SJCRH30 (cell line): ENCODE data around the gene PERCC1. TPM values are rescaled to one million over a fixed set of nuclear protein-coding genes. Genes with fewer than 3 reads are reported as not detected.
"Not testable (repeated sequence)": the region's sequence is repeated elsewhere in the genome, so short reads cannot be mapped to it uniquely, and the experiment has no call there.

Source experiments
- DNase-seq, 2 experiments: peaks; one replicate each; pipeline ENCODE4 v3.0.0-alpha.2; 2015 to 2020
- H3K27ac ChIP-seq: fragments of 250-450 bp; sonication (Bioruptor Pico); 2 replicates; pipeline ENCODE4 v1.5.1; 2020; ENCODE audit warnings: mild to moderate bottlenecking, moderate library complexity
- H3K27me3 ChIP-seq: fragments of 250-450 bp; sonication (Bioruptor Pico); 2 replicates; pipeline ENCODE4 v1.5.1; 2020; ENCODE audit warnings: mild to moderate bottlenecking, moderate library complexity
- H3K36me3 ChIP-seq: fragments of 250-450 bp; sonication (Bioruptor Pico); 2 replicates; pipeline ENCODE4 v1.5.1; 2020; ENCODE audit warnings: mild to moderate bottlenecking, moderate library complexity
- H3K4me1 ChIP-seq: fragments of 250-450 bp; sonication (Bioruptor Pico); 2 replicates; pipeline ENCODE4 v1.5.1; 2020; ENCODE audit warnings: mild to moderate bottlenecking, moderate library complexity
- H3K4me3 ChIP-seq: fragments of 250-450 bp; sonication (Bioruptor Pico); 2 replicates; pipeline ENCODE4 v1.5.1; 2020; ENCODE audit warnings: mild to moderate bottlenecking, moderate library complexity
- H3K9me3 ChIP-seq: fragments of 250-450 bp; sonication (Bioruptor Pico); replicated peaks from 2 replicates; pipeline ENCODE4 v1.5.1; 2020; ENCODE audit warnings: mild to moderate bottlenecking, moderate library complexity
- total RNA-seq: library from RNA; depleted of rRNA; stranded (reverse); fragments of >200 nt; shearing (Covaris generic); gene quantifications from 2 replicates; pipeline ENCODE4 v1.2.3, GENCODE V29; 2014

PERCC1 gene
- total RNA-seq, 1 experiment from 2014 or later: 111 TPM

DNA sequence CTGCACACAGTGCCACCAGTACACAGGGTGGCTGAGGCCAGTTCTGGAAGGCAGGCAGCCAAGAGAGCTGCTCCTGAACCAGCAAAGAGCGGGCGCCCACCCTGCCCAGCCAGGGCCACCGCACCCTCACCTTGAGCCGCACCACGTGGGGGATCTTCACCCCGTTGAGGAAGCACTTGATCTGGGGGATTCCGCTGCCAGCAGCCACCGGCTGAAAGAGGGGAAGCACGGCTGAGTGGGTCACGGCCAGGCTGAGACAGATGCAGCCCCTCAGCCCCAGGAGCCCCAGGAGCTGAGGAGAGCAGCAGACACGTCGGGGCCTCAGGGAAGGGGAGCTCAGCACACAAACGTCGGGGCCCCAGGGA, 28.1 kb downstream of the PERCC1 start:
- DNase-seq: no peak

DNA sequence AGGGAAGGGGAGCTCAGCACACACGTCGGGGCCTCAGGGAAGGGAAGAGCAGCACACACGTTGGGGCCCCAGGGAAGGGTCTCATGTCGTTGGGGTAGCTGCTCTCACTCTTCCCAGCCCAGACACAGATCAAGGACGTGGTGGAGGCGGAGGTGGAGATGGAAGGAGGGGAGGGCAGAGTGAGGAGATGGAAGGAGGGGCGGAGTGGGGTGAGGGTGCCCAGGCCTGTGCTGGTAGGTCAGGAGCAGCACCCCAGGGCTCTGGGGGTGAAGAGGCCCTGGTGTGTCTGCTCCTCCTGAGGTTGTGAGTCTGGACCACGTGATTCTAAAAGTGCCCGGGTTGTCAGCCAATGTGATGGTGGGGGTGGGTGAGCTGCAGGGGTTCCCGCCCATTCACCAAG, 29.1 kb downstream of the PERCC1 start:
- no peak for DNase-seq
- Histone ChIP-seq H3K36me3 (no peaks in the 10 kb centered on the region), H3K4me1 (no peaks in the 10 kb centered on the region), H3K27ac (no peak overlapping the region), H3K4me3 (no peak overlapping the region), H3K9me3 (no peaks in the 10 kb centered on the region), H3K27me3 (no peaks in the 10 kb centered on the region)

More for the DNA sequence above, 28.1 kb downstream of the PERCC1 start:
- Histone ChIP-seq H3K4me3 (no peak overlapping the region), H3K36me3 (no peaks in the 10 kb centered on the region), H3K27me3 (no peaks in the 10 kb centered on the region), H3K27ac (no peak overlapping the region), H3K4me1 (no peaks in the 10 kb centered on the region), H3K9me3 (no peaks in the 10 kb centered on the region)

DNA sequence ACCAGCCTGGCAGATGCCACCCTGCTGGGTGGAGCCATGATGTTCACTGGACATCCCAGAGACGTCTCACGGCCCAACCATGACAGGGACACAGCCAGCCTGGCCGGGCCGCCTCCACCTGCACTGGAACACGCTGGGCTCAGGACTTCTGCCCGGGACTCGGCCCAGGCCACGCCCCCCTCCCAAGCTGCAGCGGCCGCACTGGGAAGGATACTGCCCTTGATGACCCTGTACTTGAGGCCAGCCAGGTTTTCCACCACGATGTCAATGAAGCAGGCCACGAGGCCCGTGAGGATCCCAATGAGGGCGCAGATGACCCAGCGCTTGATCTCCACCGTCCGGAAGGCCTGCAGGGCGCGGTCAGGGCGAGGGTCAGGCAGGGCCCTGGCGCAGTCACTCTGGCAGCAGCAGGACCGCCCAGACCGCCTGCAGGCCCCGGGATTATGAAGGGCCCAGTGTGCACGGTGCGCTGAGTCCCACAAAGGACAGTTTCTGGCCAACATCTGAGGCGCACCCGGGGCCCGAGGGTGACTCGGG, 29.8 kb downstream of the PERCC1 start:
- Histone ChIP-seq H3K4me3 (no peak overlapping the region), H3K27ac (no peak overlapping the region), H3K4me1 (no peaks in the 10 kb centered on the region), H3K36me3 (no peaks in the 10 kb centered on the region), H3K27me3 (no peaks in the 10 kb centered on the region), H3K9me3 (no peaks in the 10 kb centered on the region)
- no peak for DNase-seq

GRCh38 chr16:1461146-1461545, 30.3 kb downstream of the PERCC1 start:
- no peak overlapping the region for H3K4me3 ChIP-seq
- no peaks in the 10 kb centered on the region for H3K36me3 ChIP-seq

GRCh38 chr16:1464196-1464893, 33.5 kb downstream of the PERCC1 start:
- Histone ChIP-seq H3K4me3 (no peak overlapping the region), H3K9me3 (no peaks in the 10 kb centered on the region), H3K36me3 (no peaks in the 10 kb centered on the region), H3K27ac (no peak overlapping the region), H3K27me3 (no peaks in the 10 kb centered on the region), H3K4me1 (no peaks in the 10 kb centered on the region)
- DNase-seq: no peak

More at GRCh38 chr16:1461146-1461545, 30.3 kb downstream of the PERCC1 start:
- no peak for DNase-seq
- Histone ChIP-seq H3K4me1 (no peaks in the 10 kb centered on the region), H3K9me3 (no peaks in the 10 kb centered on the region), H3K27ac (no peak overlapping the region), H3K27me3 (no peaks in the 10 kb centered on the region)

DNA sequence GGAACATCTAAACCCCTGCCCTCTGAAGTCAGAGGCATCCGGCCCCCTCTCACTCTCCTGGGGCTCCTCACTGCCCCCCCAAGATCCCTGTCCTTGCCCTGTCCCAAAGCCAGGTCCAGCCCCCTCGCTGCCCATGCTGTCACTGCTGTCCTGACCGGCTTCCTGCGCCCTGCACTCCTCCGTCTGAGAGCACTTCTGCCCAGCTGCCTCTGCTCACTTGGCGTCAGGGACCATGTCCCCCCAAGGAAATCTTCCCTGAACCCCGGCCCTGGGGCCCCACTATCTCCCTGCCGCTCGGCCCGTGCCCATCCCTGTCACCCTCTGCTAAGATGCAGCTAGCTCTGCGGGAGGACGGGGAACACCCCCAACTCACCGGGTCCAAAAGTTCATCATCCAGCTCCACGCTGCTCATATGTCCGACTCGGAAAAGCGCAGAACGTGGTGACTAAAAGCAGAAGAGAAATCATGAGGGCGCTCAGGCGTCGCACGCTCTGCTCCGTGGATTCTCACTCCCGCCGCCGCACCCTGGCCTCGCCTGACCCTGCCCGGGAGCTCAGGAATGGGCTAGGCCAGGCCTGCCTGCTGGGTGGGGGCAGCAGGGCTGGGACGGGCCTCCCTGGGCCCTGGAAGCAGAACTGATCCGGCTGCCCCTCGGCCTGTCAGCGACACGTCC, 34.2 kb downstream of the PERCC1 start:
- Histone ChIP-seq H3K9me3 (no peaks in the 10 kb centered on the region), H3K36me3 (no peaks in the 10 kb centered on the region), H3K4me1 (no peaks in the 10 kb centered on the region), H3K4me3 (no peak overlapping the region), H3K27me3 (no peaks in the 10 kb centered on the region), H3K27ac (no peak overlapping the region)
- no peak for DNase-seq

- Histone ChIP-seq H3K36me3 (no peaks in the 10 kb centered on the region), H3K9me3 (no peaks in the 10 kb centered on the region), H3K4me3 (no peak overlapping the region), H3K27me3 (no peaks in the 10 kb centered on the region), H3K4me1 (no peaks in the 10 kb centered on the region), H3K27ac (no peak overlapping the region)
- no peak for DNase-seq
Observed at GRCh38 chr16:1465567-1465915, 34.7 kb downstream of the PERCC1 start.

DNA sequence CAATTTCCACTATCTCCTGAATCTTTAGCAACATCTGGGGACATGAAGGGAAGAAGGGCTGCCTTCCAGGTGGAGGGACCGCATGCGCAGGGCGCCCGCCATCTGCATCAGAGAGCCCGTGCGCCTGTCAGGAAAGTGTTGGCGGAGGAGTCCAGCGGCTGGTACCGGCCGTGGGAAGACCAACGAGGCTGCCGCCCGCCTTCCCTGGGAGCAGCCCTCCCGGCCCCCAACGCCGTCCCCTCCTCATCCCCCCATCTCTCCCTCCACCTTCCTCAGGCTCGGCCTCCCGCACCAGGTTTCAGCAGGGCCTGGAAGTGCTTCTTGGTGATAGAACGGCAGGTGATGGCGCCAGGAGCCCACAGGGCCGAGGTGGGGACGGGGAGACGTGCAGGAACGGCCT, 35.2 kb downstream of the PERCC1 start:
- H3K36me3 ChIP-seq: no peaks in the 10 kb centered on the region
- H3K9me3 ChIP-seq: no peaks in the 10 kb centered on the region
- H3K4me3 ChIP-seq: no peak overlapping the region
- H3K4me1 ChIP-seq: no peaks in the 10 kb centered on the region
- no peak overlapping the region for H3K27ac ChIP-seq
- DNase-seq: no peak
- no peaks in the 10 kb centered on the region for H3K27me3 ChIP-seq

DNA sequence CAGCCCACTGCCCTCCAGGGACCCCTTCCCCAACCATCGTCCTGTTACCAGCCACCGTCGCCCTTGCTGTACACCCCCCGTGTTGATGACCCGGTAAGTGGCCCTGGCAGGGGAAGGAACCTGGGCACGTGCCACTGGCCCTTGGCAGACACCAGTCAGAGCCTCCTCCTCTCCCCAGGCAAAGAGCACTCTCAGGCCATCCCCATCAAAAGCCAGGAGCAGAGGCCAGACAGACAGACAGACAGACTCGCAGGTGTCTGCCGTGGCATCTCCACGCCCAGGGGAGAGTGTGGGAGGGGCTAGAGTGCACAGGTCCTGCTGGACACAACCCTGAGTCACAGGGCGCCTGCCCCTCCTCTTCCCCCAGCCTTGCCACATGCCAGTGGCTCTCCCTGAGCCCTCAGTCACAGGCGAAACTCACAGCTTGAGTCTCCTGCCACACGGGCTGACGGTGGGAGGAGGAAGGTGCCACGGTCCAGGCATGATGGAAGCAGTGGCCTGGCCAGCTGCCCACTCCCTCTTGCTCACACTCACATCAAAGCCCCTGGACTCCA, 36.2 kb downstream of the PERCC1 start:
- no peak overlapping the region for H3K27ac ChIP-seq
- H3K27me3 ChIP-seq: no peaks in the 10 kb centered on the region
- no peak overlapping the region for H3K4me3 ChIP-seq
- no peaks in the 10 kb centered on the region for H3K4me1 ChIP-seq
- H3K9me3 ChIP-seq: no peaks in the 10 kb centered on the region
- no peaks in the 10 kb centered on the region for H3K36me3 ChIP-seq
- DNase-seq: no peak

- H3K4me3 ChIP-seq: no peak overlapping the region
- H3K9me3 ChIP-seq: no peaks in the 10 kb centered on the region
- no peaks in the 10 kb centered on the region for H3K4me1 ChIP-seq
- DNase-seq: no peak
- no peaks in the 10 kb centered on the region for H3K27me3 ChIP-seq
- no peak overlapping the region for H3K27ac ChIP-seq
- H3K36me3 ChIP-seq: no peaks in the 10 kb centered on the region
Observed at GRCh38 chr16:1468426-1468810, 37.5 kb downstream of the PERCC1 start.

DNA sequence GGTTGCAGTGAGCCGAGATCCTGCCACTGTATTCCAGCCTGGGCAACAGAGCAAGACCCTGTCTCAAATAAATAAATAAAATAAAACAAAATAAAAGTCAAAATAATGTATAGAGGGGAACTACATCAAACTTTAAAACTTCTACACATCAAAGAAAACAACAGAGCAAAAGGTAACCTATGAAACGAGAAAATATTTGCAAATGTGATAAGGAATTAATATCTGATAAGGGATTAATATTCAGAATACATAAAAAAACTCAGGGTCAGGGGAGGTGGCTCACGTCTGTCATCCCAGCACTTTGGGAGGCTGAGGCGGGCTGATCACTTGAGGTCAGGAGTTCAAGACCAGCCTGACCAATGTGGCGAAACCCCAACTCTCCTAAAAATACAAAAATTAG, 38.3 kb downstream of the PERCC1 start:
- not testable (repeated sequence) for H3K27me3 ChIP-seq, H3K36me3 ChIP-seq, H3K9me3 ChIP-seq, H3K4me3 ChIP-seq, H3K4me1 ChIP-seq, H3K27ac ChIP-seq, DNase-seq

DNA sequence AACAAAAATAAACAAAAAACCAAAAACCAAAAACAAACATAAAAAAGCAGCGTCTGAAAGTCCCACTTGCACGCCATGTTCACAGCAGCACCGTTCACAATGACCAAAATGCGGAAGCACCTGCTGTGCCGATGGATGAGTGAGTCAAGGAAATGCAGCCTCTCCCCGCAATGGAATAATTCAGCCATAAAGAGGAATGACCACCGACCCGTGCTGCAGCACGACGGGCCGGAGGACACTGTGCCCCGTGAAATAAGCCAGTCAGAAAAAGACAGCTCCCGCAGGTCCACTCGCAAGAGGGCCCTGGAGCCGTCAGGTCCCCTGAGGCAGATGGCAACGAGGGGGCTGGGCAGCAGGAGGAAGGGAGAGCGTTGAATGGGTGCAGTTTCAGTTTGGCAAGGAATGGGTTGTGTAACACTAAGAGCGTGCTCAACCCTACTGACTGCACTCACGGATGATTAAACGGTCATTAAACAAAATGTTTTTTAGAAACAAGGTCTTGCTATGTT, 38.9 kb downstream of the PERCC1 start:
- no peak overlapping the region for H3K4me3 ChIP-seq
- no peaks in the 10 kb centered on the region for H3K36me3 ChIP-seq
- H3K4me1 ChIP-seq: no peaks in the 10 kb centered on the region
- DNase-seq: no peak
- H3K27me3 ChIP-seq: no peaks in the 10 kb centered on the region
- no peaks in the 10 kb centered on the region for H3K9me3 ChIP-seq
- no peak overlapping the region for H3K27ac ChIP-seq

- no peak for DNase-seq
- H3K4me1 ChIP-seq: no peaks in the 10 kb centered on the region
- H3K36me3 ChIP-seq: no peaks in the 10 kb centered on the region
- H3K4me3 ChIP-seq: no peak overlapping the region
- no peaks in the 10 kb centered on the region for H3K27me3 ChIP-seq
- H3K9me3 ChIP-seq: no peaks in the 10 kb centered on the region
- H3K27ac ChIP-seq: no peak overlapping the region
Observed at GRCh38 chr16:1470481-1471251, 39.8 kb downstream of the PERCC1 start.

GRCh38 chr16:1471569-1472194, 40.8 kb downstream of the PERCC1 start:
- no peaks in the 10 kb centered on the region for H3K9me3 ChIP-seq
- H3K4me3 ChIP-seq: no peak overlapping the region
- H3K27me3 ChIP-seq: no peaks in the 10 kb centered on the region
- DNase-seq: no peak
- no peaks in the 10 kb centered on the region for H3K4me1 ChIP-seq
- no peak overlapping the region for H3K27ac ChIP-seq
- H3K36me3 ChIP-seq: no peaks in the 10 kb centered on the region
